HG03575 (cell line): ENCODE data around the gene NPR1.
"Not testable (repeated sequence)": the region's sequence is repeated elsewhere in the genome, so short reads cannot be mapped to it uniquely, and the experiment has no call there.

Experiments used
- ATAC-seq: cut with Tn5 transposase; IDR thresholded peaks from one replicate; pipeline ENCODE4 v1.9.1; 2021; ENCODE audit not compliant: unreplicated experiment, insufficient number of reproducible peaks, low FRiP score; ENCODE audit errors: extremely low read depth

Gene NPR1

GRCh38 chr1:153648000-153648643 is 30.4 kb upstream of the NPR1 start:
- ATAC-seq: no peak

GRCh38 chr1:153649137-153649862 is 29.2 kb upstream of the NPR1 start:
- no peak for ATAC-seq

GRCh38 chr1:153649863-153650235 is 28.6 kb upstream of the NPR1 start:
- no peak for ATAC-seq

- no peak for ATAC-seq
These were observed 26.7 kb upstream of the NPR1 start for GRCh38 chr1:153651771-153652170.

GRCh38 chr1:153652805-153653500 is 25.5 kb upstream of the NPR1 start:
- no peak for ATAC-seq

- ATAC-seq: no peak
These were observed 23.2 kb upstream of the NPR1 start for GRCh38 chr1:153655333-153655732.

GRCh38 chr1:153658400-153659174 is 19.9 kb upstream of the NPR1 start, which contains the start of gene SNAPIN:
SNAPIN (plus strand) TSS chr1:153658703; CDS start chr1:153658744, 41 bp downstream.
- ATAC-seq: no peak

GRCh38 chr1:153659175-153659534 is 19.3 kb upstream of the NPR1 start:
- ATAC-seq: no peak

- no peak for ATAC-seq
These were observed 18.8 kb upstream of the NPR1 start for GRCh38 chr1:153659656-153660055.

- no peak for ATAC-seq
These were observed 17.3 kb upstream of the NPR1 start for GRCh38 chr1:153661111-153661708.

- no peak for ATAC-seq
These were observed 16.2 kb upstream of the NPR1 start for GRCh38 chr1:153662269-153662668.

DNA sequence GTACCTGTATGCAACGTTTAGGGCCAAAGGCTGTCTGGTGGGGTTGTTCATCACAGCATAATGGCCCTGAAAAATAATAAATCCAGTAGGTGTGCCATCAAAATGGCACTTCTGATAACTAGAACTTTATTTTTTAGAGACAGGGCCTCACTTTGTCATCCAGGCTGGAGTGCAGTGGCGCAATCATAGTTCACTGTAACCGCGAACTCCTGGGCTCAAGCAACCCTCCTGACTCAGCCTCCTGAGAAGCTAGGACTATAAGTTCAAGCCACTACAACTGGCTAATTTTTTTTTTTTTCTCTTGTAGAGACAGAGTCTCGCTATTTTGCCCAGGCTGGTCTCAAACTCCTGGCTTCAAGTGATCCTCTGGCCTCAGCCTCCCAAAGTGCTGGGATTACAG is 15.3 kb upstream of the NPR1 start:
- ATAC-seq: no peak

DNA sequence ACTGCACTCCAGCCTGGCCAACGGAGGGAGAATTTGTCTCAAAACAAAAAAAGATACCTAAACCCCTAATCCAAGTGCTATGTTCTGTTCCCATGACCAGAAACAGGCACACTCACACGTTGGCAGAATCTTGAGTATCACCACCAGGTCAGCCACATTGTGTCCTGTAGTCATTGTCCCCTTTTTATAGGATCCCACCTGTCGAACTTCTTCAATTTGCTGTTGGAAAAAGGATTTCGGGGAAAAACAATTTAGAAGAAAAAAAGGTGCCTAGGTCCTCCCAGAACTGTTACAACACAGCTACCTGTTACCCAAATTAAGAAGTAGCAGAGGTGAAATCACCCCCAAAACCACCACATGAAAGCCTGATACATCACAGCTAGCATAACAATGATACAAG is 11.0 kb upstream of the NPR1 start:
- ATAC-seq: no peak

DNA sequence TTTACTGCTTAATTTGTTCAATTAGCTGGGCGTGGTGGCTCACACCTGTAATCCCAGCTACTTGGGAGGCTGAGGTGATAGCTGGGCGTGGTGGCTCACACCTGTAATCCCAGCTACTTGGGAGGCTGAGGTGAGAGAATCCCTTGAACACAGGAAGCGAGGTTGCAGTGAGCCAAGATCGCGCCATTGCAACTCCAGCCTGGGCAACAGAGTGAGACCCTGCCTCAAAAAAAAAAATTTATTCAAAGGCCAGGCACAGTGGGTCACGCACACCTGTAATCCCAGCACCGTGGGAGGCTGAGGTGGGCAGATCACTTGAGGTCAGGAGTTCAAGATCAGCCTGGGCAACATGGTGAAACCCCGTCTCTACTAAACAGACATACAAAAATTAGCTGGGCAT is 9.8 kb upstream of the NPR1 start:
- ATAC-seq: not testable (repeated sequence)

DNA sequence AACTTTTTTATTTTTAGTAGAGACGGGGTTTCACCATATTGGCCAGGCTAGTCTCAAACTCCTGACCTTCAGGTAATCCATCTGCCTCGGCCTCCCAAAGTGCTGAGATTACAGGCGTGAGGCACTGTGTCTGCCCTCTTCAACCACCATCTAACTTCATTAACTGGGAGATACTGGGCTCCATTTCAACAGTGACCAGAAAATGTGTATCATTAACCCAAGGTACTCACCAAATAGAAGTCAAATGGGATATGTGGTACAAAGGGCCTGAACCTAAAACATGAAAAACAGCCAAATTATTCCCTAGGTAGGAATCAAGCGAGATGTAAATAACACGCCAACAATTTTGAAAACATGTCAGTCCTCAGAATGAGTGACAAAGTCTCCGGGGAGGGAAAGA is 8.9 kb upstream of the NPR1 start:
- no peak for ATAC-seq

DNA sequence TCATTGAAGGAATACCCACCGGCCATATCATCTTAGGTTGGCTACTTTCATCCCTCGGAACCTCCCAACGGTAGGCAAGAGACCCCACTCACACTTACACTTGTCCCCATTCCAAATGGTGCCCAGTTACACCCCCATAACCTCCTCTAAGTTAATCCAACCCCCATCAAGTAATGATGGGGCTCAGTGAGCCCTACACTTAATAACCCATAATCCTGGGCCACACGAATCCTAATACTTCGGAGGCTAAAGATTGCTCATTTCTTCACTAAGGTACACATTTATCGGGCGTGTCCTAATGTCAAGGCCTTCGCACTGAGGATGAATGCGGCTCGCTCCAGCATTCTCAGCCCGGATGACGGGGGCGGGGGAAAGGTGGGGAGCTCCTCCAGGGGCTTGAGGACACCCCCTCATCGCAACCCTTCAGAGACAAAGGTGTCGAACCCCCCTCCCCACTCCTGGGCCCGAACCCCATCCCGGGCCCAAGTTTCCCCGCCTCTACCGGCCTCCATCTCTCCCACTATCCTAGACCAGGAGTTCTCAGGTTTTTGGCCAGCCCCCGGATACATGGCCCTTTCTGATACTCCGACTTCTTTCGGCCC is 8.1 kb upstream of the NPR1 start:
- no peak for ATAC-seq

GRCh38 chr1:153670859-153671627 is 7.4 kb upstream of the NPR1 start, which contains the start of gene ILF2:
ILF2 (minus strand) TSS chr1:153670993; CDS start chr1:153670922, 71 bp downstream.
- ATAC-seq: peak; percentile 91
